ENCODE data around the gene KCTD12.

DNA sequence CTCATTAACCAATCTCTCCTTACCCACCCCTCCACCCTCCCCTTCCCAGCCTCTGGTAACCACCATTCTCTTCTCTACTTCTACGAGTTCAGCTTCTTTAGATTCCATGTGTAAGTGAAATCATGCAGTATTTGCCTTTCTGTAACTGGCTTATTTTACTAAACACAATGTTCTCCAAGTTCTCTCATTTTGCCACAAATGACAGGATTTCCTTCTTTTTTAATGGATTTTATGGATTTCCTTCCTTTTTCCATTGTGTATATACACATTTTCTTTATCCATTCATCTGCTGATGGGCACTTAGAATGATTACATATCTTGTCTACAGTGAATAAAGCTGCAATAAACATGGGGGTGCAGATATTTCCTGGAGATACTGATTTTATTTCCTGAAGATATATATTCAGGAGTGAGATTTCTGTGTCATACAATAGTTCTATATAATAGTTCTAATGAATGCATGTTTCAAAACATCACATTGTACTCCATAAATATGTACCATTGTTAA lies 20.2 kb downstream of the KCTD12 start:
- TF ChIP-seq POLR2A (IDR thresholded peaks at IDR 0.05) (no peak), POLR2AphosphoS5 (IDR thresholded peaks at IDR 0.05) (no peak)
